ENCODE data around the gene SUSD2.

The SUSD2 gene

DNA sequence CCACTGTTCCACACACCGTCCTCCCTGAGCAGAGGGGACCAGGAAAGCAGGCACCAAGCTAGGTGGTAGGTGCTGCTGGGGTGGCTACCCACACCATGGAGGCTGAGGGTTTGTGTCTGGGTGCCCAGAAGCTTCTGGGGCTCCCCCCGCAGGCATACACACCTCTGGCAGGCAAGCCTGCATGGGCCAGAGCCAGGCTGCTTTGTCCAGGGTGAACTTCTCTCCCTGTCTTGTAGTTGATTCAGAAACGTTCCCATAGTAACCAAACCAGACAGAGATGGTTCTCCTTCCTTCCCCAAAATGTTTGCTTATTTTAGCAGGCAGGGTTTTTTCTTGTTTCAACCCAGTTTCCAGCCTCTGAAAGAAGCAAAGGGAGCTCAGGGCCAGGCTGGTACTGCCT is 40.9 kb upstream of the SUSD2 start:
- POLR2A ChIA-PET, result no interaction called here
- no peak for DNase-seq (ENCODE audit: extremely low spot score)
- CTCF ChIA-PET, result no interaction called here
- TF ChIP-seq ELF4 (IDR thresholded peaks at IDR 0.05) (no peak), CTBP1 (IDR thresholded peaks at IDR 0.05; ENCODE audit: borderline replicate concordance) (no peak), ZNF384 (IDR thresholded peaks at IDR 0.05) (no peak), FOXM1 (IDR thresholded peaks at IDR 0.05; ENCODE audit: borderline replicate concordance) (no peak), L3MBTL2 (conservative IDR thresholded peaks at IDR 0.05) (no peak), BHLHE40 (IDR thresholded peaks at IDR 0.05; ENCODE audit: borderline replicate concordance) (no peak), ARNT (IDR thresholded peaks at IDR 0.05) (no peak), FOXK2 (IDR thresholded peaks at IDR 0.05) (no peak), SUZ12 (IDR thresholded peaks at IDR 0.05) (no peak), TARDBP (IDR thresholded peaks at IDR 0.05) (no peak), LEF1 (IDR thresholded peaks at IDR 0.05; ENCODE audit: borderline replicate concordance) (no peak), FOXA1 (IDR thresholded peaks at IDR 0.05) (no peak), SP1 (IDR thresholded peaks at IDR 0.05) (no peak), NFRKB (IDR thresholded peaks at IDR 0.05) (no peak)
- TF ChIP-seq, protein P1, sequence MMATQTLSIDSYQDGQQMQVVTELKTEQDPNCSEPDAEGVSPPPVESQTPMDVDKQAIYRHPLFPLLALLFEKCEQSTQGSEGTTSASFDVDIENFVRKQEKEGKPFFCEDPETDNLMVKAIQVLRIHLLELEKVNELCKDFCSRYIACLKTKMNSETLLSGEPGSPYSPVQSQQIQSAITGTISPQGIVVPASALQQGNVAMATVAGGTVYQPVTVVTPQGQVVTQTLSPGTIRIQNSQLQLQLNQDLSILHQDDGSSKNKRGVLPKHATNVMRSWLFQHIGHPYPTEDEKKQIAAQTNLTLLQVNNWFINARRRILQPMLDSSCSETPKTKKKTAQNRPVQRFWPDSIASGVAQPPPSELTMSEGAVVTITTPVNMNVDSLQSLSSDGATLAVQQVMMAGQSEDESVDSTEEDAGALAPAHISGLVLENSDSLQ (IDR thresholded peaks at IDR 0.05), result no peak

DNA sequence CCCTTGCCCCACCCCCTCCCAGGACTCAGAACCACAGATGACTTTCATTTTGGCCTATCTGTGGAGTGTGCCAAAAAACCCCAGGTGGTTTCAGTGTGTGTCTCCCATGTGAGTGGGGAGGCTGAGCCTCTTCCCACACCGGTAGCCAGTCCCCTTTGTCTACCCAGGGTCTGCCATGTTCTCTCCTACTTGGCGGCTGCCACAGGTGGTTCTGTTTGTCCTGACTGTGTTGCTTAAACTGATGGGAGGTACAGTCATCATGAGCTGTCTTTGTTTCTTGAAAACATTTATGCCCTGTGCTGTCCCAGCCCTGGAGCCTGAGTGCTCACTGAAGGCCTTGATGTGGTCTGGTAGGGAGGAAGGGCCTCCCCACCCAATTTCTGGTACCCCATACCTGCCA is 39.7 kb upstream of the SUSD2 start:
- no peak for TF ChIP-seq ELF4 (IDR thresholded peaks at IDR 0.05)
- POLR2A ChIA-PET, result no interaction called here
- no peak for DNase-seq (ENCODE audit: extremely low spot score)
- CTCF ChIA-PET, result no interaction called here

DNA sequence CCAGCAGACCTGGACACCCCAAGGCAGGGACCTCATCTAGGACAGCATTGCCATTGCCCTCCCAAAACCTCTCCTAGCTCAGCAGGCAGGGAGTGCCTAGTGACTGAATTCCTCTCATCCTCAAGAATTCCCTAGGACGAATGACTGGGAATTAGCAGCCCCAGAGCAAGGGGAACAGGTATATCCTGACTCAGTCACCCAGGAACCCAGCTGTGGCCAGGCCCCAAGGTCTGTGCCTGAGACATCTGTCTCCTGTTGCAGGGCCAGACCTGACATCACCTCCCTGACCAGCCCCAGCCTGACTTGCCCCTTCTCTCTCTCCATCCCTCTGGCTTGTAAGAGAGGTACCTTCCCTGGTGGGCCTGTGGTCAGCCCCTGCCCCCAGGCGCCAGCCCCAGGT is 39.0 kb upstream of the SUSD2 start:
- POLR2A ChIA-PET, result no interaction called here
- DNase-seq (ENCODE audit: extremely low spot score), result no peak
- CTCF ChIA-PET, result no interaction called here
- no peak for TF ChIP-seq SUZ12 (IDR thresholded peaks at IDR 0.05)
- TF ChIP-seq, protein P1 (IDR thresholded peaks at IDR 0.05), result no peak
- no peak for TF ChIP-seq BHLHE40 (IDR thresholded peaks at IDR 0.05; ENCODE audit: borderline replicate concordance)
- no peak for TF ChIP-seq L3MBTL2 (conservative IDR thresholded peaks at IDR 0.05)
- TF ChIP-seq FOXA1 (IDR thresholded peaks at IDR 0.05), result no peak
- TF ChIP-seq NFRKB (IDR thresholded peaks at IDR 0.05), result no peak
- no peak for TF ChIP-seq SP1 (IDR thresholded peaks at IDR 0.05)
- TF ChIP-seq FOXM1 (IDR thresholded peaks at IDR 0.05; ENCODE audit: borderline replicate concordance), result no peak
- TF ChIP-seq HDGF (IDR thresholded peaks at IDR 0.05; ENCODE audit: borderline replicate concordance), result no peak
- TF ChIP-seq ELF4 (IDR thresholded peaks at IDR 0.05), result no peak
- no peak for TF ChIP-seq ARNT (IDR thresholded peaks at IDR 0.05)
- TF ChIP-seq CTBP1 (IDR thresholded peaks at IDR 0.05; ENCODE audit: borderline replicate concordance), result no peak
- TF ChIP-seq FOXK2 (IDR thresholded peaks at IDR 0.05), result no peak
- no peak for TF ChIP-seq TARDBP (IDR thresholded peaks at IDR 0.05)
- TF ChIP-seq LEF1 (IDR thresholded peaks at IDR 0.05; ENCODE audit: borderline replicate concordance), result no peak
- TF ChIP-seq ZNF384 (IDR thresholded peaks at IDR 0.05), result no peak

DNA sequence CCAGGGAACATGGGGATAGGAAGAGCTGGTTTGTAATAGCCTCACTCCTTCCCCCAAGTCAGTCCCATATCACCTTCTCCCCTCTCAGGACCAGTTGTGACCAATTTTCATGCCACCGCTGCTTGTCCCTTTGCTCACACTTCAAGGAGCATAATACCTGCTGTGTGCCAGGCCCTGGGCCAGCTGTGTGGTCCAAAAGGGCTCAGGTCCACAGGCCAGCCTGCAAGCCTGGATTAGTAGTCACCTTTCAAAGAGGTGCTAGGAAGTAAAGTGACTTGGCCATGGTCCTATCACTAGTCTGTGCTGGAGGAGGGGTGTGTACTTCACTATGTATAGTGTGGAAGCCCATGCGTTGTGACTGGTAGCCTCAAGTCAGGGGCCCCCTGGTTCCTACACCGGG is 38.5 kb upstream of the SUSD2 start:
- TF ChIP-seq LEF1 (IDR thresholded peaks at IDR 0.05; ENCODE audit: borderline replicate concordance) (no peak), NFRKB (IDR thresholded peaks at IDR 0.05) (no peak), TARDBP (IDR thresholded peaks at IDR 0.05) (no peak), HDGF (IDR thresholded peaks at IDR 0.05; ENCODE audit: borderline replicate concordance) (no peak), ELF4 (IDR thresholded peaks at IDR 0.05) (no peak), FOXK2 (IDR thresholded peaks at IDR 0.05) (no peak), SP1 (IDR thresholded peaks at IDR 0.05) (no peak), SUZ12 (IDR thresholded peaks at IDR 0.05) (no peak), ARNT (IDR thresholded peaks at IDR 0.05) (no peak), L3MBTL2 (conservative IDR thresholded peaks at IDR 0.05) (no peak), FOXM1 (IDR thresholded peaks at IDR 0.05; ENCODE audit: borderline replicate concordance) (no peak), BHLHE40 (IDR thresholded peaks at IDR 0.05; ENCODE audit: borderline replicate concordance) (no peak), CTBP1 (IDR thresholded peaks at IDR 0.05; ENCODE audit: borderline replicate concordance) (no peak), FOXA1 (IDR thresholded peaks at IDR 0.05) (no peak), ZNF384 (IDR thresholded peaks at IDR 0.05) (no peak)
- TF ChIP-seq, protein P1 (IDR thresholded peaks at IDR 0.05), result no peak
- CTCF ChIA-PET, result no interaction called here
- no peak for DNase-seq (ENCODE audit: extremely low spot score)

DNA sequence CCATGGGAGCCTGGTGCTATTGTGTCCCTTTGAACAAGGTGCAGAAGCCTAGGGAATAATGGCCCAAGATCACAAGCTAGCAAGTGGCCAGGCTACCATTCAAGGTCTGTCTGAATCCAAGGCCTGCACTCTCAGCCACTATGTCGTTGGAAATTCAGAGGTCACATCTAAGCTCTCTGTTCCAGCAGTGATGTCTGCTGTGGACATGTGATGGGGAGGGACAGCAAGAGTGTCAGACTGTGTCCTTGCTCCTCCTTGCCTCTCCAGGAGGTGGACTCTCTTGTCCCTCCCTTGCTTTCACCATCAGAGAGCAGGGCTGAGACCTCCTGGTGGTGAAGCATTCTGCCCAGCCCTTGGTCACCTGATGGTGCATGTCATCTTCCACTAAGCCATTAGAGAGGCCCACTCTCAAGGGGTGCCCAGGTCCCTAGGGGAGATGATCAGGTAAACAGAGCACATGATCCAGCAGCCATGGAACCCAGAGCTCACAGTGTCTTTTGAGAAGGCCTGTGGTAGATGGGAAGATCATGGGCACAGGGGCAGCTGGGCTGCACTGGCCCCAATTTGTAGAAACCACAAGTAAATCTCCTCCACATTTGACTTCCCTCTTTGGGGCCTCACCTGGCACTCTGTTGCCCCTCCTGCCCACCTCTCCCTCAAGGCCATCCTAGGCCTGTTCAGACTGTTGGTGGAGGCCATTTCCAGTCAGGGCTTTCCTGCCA is 37.1 kb upstream of the SUSD2 start:
- CTCF ChIA-PET, result no interaction called here
- DNase-seq (ENCODE audit: extremely low spot score), result no peak
- TF ChIP-seq BHLHE40 (IDR thresholded peaks at IDR 0.05; ENCODE audit: borderline replicate concordance) (no peak), SUZ12 (IDR thresholded peaks at IDR 0.05) (no peak)
- POLR2A ChIA-PET, result no interaction called here

More for the DNA sequence above, 38.5 kb upstream of the SUSD2 start:
- POLR2A ChIA-PET, result no interaction called here

DNA sequence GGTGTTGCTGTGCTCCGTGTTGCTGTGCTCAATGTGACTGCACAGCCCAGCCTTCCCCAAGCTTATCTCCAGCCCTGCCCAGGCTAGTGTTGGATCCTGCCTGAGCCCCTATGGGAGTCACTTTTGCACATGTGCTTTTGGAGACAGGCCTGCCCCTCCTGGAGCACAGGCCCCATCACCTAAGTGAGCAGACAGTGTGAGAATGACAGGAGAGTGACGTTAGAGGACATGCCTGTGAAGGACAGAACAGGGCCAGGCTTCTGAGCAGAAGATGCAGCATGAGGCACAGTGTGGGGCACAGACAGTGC is 36.6 kb upstream of the SUSD2 start:
- POLR2A ChIA-PET, result no interaction called here
- no peak for DNase-seq (ENCODE audit: extremely low spot score)
- CTCF ChIA-PET, result no interaction called here
- TF ChIP-seq, protein P1 (IDR thresholded peaks at IDR 0.05), result no peak
- TF ChIP-seq ZNF384 (IDR thresholded peaks at IDR 0.05) (no peak), LEF1 (IDR thresholded peaks at IDR 0.05; ENCODE audit: borderline replicate concordance) (no peak), FOXM1 (IDR thresholded peaks at IDR 0.05; ENCODE audit: borderline replicate concordance) (no peak), HDGF (IDR thresholded peaks at IDR 0.05; ENCODE audit: borderline replicate concordance) (no peak), FOXK2 (IDR thresholded peaks at IDR 0.05) (no peak), ARNT (IDR thresholded peaks at IDR 0.05) (no peak), L3MBTL2 (conservative IDR thresholded peaks at IDR 0.05) (no peak), TARDBP (IDR thresholded peaks at IDR 0.05) (no peak), CTBP1 (IDR thresholded peaks at IDR 0.05; ENCODE audit: borderline replicate concordance) (no peak), BHLHE40 (IDR thresholded peaks at IDR 0.05; ENCODE audit: borderline replicate concordance) (no peak), SP1 (IDR thresholded peaks at IDR 0.05) (no peak), SUZ12 (IDR thresholded peaks at IDR 0.05) (no peak), NFRKB (IDR thresholded peaks at IDR 0.05) (no peak), FOXA1 (IDR thresholded peaks at IDR 0.05) (no peak), ELF4 (IDR thresholded peaks at IDR 0.05) (no peak)
